Calu3 (cell line): ENCODE results near the gene NOXA1. TPM values are rescaled to one million over a fixed set of nuclear protein-coding genes. Genes with fewer than 3 reads are reported as not detected.
"Not testable (repeated sequence)": the region's sequence is repeated elsewhere in the genome, so short reads cannot be mapped to it uniquely, and the experiment has no call there.

Experiments
- BruUV-seq: library from RNA; stranded (reverse); fragments of 400-500 nt; replicated peaks from 2 replicates; lab custom pipeline; 2021; lab: Mats Ljungman, UMichigan
- CTCF ChIA-PET: fragments of 300-600 bp; sonication (Branson Sonifier 250); formaldehyde crosslinking; loops from one replicate; lab custom pipeline; 2022; ENCODE audit warnings: antibody characterized with exemption; lab: Charles Lee
- DNase-seq: peaks from one replicate; pipeline ENCODE4 v3.0.0; 2022
- H3K27ac Mint-ChIP-seq: one replicate; pipeline ENCODE4 v1.8.0; 2022; ENCODE audit warnings: mixed read lengths; ENCODE audit not compliant: unreplicated experiment
- H3K27me3 Mint-ChIP-seq: one replicate; pipeline ENCODE4 v1.8.0; 2022; ENCODE audit warnings: mixed read lengths; ENCODE audit not compliant: unreplicated experiment
- H3K36me3 Mint-ChIP-seq: one replicate; pipeline ENCODE4 v1.8.0; 2022; ENCODE audit warnings: mild to moderate bottlenecking, moderate library complexity, mixed read lengths; ENCODE audit not compliant: insufficient read depth, unreplicated experiment
- H3K4me1 Mint-ChIP-seq: one replicate; pipeline ENCODE4 v1.8.0; 2022; ENCODE audit warnings: mild to moderate bottlenecking, low read depth, mixed read lengths; ENCODE audit not compliant: unreplicated experiment
- H3K4me3 Mint-ChIP-seq: one replicate; pipeline ENCODE4 v1.8.0; 2022; ENCODE audit warnings: mild to moderate bottlenecking, low read depth, moderate library complexity, mixed read lengths; ENCODE audit not compliant: unreplicated experiment
- H3K9me3 Mint-ChIP-seq: one replicate; pipeline ENCODE4 v1.8.0; 2022; ENCODE audit warnings: low read depth, mixed read lengths; ENCODE audit not compliant: unreplicated experiment
- CTCF ChIP-seq: fragments of 200-600 bp; IDR thresholded peaks from one replicate; pipeline ENCODE4 v1.8.0; 2022; ENCODE audit warnings: antibody characterized with exemption; ENCODE audit not compliant: unreplicated experiment
- intact Hi-C: fragments of 100-400 bp; cut with micrococcal nuclease; formaldehyde crosslinking; loops from one replicate; pipeline ENCODE4 v1.10.0; 2022; ENCODE audit not compliant: unreplicated experiment
- total RNA-seq: library from RNA; stranded (reverse); gene quantifications from 2 replicates; pipeline ENCODE4 v1.2.3, GENCODE V29; 2022

The NOXA1 gene
- total RNA-seq, 1 experiment from 2014 or later: 12.3 TPM

DNA sequence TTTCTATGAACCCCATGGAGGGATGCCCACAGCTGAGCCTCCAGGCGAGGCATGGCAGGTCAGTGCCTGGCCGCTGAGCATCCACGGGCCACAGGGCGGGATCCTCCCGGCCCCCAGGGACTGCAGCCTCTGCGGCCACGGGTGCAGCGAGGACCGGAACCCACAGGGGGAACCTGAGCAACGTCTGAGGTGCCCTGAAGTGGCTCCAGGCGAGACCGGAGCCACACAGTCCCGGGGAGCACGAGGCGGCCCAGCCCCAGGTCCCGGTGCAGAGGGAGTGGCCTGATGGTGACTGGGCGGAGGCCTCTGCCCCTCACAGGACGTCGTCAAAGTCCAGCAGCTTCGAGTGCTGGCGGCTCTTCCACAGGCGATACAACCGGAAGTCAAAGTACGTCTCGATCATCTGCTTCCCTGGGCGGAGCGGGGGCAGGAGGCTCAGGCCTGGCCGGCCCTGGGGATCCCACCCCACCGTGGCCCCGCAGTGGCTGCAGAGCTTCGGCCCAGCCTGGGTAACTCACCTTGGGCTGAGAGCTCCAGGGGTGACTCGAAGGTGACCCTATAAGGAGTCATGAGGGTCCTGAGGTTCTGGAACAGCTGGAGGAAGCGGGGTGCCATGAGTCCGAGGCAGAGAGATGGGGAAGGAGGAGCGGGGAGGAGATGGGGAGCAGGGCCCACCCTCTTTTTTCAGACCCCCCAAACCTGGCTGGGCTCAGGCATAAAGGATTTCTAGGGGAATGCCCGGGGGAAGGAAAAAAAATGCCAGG, 26.1 kb downstream of the NOXA1 start:
- no peak for DNase-seq
- peaks cover 22% of the 10 kb centered on the region for H3K36me3 Mint-ChIP-seq
- no peak overlapping the region for H3K4me3 Mint-ChIP-seq
- CTCF ChIA-PET: no interaction called here
- H3K27me3 Mint-ChIP-seq: no peaks in the 10 kb centered on the region
- no peaks in the 10 kb centered on the region for H3K4me1 Mint-ChIP-seq
- no peak overlapping the region for H3K27ac Mint-ChIP-seq
- H3K9me3 Mint-ChIP-seq: no peaks in the 10 kb centered on the region
- intact Hi-C loops: no loop called here
- BruUV-seq: TSS peak; percentile 50
- no peak for TF ChIP-seq CTCF

DNA sequence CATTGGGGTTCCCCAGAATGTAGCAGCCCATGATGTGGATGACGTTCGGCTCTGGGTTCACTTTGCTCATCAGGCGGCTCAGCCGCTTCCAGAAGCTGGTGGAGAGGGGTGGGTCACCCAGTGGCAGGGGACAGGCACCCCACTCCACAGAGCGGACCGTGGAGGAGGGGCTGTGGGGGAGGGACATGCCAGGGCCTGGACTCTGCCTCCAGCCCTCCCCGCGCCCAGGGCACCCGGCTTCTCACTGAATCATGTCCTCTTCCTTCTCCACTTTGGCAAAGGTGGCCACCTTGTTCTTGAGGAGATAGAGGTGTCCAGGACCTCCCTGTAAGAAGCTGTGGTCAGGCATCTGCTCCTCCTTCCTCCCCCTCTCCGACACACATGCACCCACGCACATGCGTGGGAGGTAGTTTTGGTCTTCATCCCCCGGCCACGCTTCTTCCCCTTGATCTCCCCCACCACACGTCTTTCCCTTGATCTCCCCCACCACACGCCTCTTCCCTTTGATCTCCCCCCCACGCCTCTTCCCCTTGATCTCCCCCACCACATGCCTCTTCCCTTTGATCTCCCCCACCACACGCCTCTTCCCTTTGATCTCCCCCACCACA, 26.8 kb downstream of the NOXA1 start:
- Mint-ChIP-seq H3K4me1 (no peaks in the 10 kb centered on the region), H3K27ac (no peak overlapping the region), H3K9me3 (no peaks in the 10 kb centered on the region), H3K27me3 (no peaks in the 10 kb centered on the region), H3K4me3 (no peak overlapping the region), H3K36me3 (peaks cover 22% of the 10 kb centered on the region)
- intact Hi-C loops: no loop called here
- BruUV-seq: no TSS peak
- no peak for TF ChIP-seq CTCF
- DNase-seq: no peak
- CTCF ChIA-PET: no interaction called here

DNA sequence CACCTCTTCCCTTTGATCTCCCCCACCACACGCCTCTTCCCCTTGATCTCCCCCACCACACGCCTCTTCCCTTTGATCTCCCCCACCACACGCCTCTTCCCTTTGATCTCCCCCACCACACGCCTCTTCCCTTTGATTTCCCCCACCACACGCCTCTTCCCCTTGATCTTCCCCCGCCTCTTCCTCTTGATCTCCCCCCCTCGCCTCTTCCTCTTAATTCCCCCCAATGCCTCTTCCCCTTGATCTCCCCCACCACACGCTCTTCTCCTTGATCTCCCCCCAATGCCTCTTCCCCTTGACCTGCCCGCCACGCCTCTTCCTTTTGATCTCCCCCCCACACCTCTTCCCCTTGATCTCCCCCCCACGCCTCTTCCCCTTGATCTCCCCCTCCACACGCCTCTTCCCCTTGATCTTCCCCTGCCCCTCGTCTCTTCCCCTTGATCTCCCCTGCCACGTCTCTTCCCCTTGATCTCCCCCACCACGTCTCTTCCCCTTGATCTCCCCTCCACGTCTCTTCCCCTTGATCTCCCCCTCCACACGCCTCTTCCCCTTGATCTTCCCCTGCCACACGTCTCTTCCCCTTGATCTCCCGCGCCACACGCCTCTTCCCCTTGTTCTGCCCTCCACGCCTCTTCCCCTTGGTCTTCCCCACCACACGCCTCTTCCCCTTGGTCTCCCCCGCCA, 27.5 kb downstream of the NOXA1 start:
- H3K4me1 Mint-ChIP-seq, DNase-seq, H3K9me3 Mint-ChIP-seq, H3K27ac Mint-ChIP-seq, BruUV-seq, intact Hi-C loops, H3K27me3 Mint-ChIP-seq, CTCF ChIA-PET, H3K4me3 Mint-ChIP-seq: not testable (repeated sequence)
- H3K36me3 Mint-ChIP-seq: peaks cover 18% of the 10 kb centered on the region

GRCh38 chr9:137451264-137452005, 28.2 kb downstream of the NOXA1 start:
- H3K27me3 Mint-ChIP-seq, H3K9me3 Mint-ChIP-seq, H3K4me3 Mint-ChIP-seq, BruUV-seq, DNase-seq, H3K27ac Mint-ChIP-seq, CTCF ChIA-PET, intact Hi-C loops, H3K4me1 Mint-ChIP-seq: not testable (repeated sequence)
- H3K36me3 Mint-ChIP-seq: peaks cover 15% of the 10 kb centered on the region
